ENCODE results near the gene TMCC1.

Gene TMCC1

DNA sequence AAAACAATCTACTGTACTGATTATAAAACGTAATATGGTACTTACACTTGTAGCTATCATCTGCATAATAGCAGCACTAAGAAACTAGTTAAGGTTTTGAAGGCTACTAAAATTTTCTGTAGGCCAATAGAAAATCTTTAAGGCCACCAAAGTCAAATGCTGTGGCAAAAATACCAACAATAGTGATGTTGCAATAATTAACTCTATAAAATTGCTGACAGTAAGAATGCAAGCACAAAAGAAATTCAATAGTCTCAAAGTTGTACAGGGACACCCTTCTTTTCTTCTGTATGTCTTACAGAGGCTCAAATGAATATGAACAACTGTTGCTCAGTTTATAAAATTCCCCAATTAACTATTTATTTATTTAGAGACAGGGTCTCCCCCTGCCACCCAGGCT is 62.0 kb downstream of the TMCC1 start:
- TF ChIP-seq, protein P1, sequence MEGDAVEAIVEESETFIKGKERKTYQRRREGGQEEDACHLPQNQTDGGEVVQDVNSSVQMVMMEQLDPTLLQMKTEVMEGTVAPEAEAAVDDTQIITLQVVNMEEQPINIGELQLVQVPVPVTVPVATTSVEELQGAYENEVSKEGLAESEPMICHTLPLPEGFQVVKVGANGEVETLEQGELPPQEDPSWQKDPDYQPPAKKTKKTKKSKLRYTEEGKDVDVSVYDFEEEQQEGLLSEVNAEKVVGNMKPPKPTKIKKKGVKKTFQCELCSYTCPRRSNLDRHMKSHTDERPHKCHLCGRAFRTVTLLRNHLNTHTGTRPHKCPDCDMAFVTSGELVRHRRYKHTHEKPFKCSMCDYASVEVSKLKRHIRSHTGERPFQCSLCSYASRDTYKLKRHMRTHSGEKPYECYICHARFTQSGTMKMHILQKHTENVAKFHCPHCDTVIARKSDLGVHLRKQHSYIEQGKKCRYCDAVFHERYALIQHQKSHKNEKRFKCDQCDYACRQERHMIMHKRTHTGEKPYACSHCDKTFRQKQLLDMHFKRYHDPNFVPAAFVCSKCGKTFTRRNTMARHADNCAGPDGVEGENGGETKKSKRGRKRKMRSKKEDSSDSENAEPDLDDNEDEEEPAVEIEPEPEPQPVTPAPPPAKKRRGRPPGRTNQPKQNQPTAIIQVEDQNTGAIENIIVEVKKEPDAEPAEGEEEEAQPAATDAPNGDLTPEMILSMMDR (IDR thresholded peaks at IDR 0.05; ENCODE audit: control extremely low read depth, extremely low read depth, low read depth, missing control alignments), result no peak
- CTCF ChIA-PET, result interaction anchor here (1.0 to 8.8 kb wide), 6 partner anchors 8 to 448 kb away, joined by 3 to 74 read pairs (median 4); no protein-coding TSS in a partner anchor
- DNase-seq (ENCODE audit: extremely low spot score), result no peak
- POLR2A ChIA-PET, result no interaction called here

- peak; percentile 19 for DNase-seq (ENCODE audit: extremely low spot score)
- TF ChIP-seq, protein P1 (IDR thresholded peaks at IDR 0.05; ENCODE audit: control extremely low read depth, extremely low read depth, low read depth, missing control alignments), result peak; percentile 70
- ChIA-PET CTCF (interaction anchor here (0.8 to 8.8 kb wide), 8 partner anchors 10 to 452 kb away, joined by 3 to 74 read pairs (median 4); no protein-coding TSS in a partner anchor), POLR2A (interaction anchor here (0.5 kb wide), 1 partner anchor 41 kb away, joined by 3 read pairs; no protein-coding TSS in a partner anchor)
Observed at GRCh38 chr3:129829640-129830039, 63.9 kb downstream of the TMCC1 start.

GRCh38 chr3:129827765-129828164 is 65.7 kb downstream of the TMCC1 start:
- TF ChIP-seq, protein P1 (IDR thresholded peaks at IDR 0.05; ENCODE audit: control extremely low read depth, extremely low read depth, low read depth, missing control alignments), result no peak
- ChIA-PET CTCF (interaction anchor here (0.9 to 8.8 kb wide), 5 partner anchors 180 to 337 kb away, joined by 3 to 74 read pairs (median 5); no protein-coding TSS in a partner anchor), POLR2A (no interaction called here)
- peak; percentile 45 for DNase-seq (ENCODE audit: extremely low spot score)

GRCh38 chr3:129824926-129825541 is 68.5 kb downstream of the TMCC1 start:
- POLR2A ChIA-PET, result no interaction called here

DNA sequence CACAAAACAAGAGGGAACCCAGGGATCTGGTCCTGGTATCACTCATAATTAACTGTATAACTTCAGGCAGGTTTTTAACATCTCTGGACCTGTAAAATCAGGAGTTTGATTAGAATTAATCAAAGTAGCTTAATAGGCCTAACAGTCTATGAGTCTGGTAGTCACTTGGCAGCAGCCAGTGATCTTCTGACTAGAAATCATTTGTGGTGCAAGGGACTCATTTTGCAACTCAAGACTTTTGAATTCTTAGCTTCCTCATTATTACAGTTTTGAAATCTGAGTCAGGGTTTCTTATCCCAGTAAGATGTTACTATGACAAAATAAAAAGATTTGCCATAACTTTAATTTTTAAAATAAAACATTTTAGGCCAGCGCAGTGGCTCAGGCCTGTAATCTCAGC is 70.8 kb downstream of the TMCC1 start:
- ChIA-PET POLR2A (no interaction called here), CTCF (interaction anchor here (0.6 to 4.9 kb wide), 4 partner anchors 13 to 332 kb away, joined by 3 to 30 read pairs (median 4); no protein-coding TSS in a partner anchor)
- TF ChIP-seq, protein P1 (IDR thresholded peaks at IDR 0.05; ENCODE audit: control extremely low read depth, extremely low read depth, low read depth, missing control alignments), result no peak
- DNase-seq (ENCODE audit: extremely low spot score), result no peak

More at GRCh38 chr3:129824926-129825541, 68.5 kb downstream of the TMCC1 start:
- TF ChIP-seq, protein P1 (IDR thresholded peaks at IDR 0.05; ENCODE audit: control extremely low read depth, extremely low read depth, low read depth, missing control alignments), result peak; percentile 55
- CTCF ChIA-PET, result interaction anchor here (0.6 to 8.8 kb wide), 32 partner anchors 10 to 344 kb away, joined by 3 to 74 read pairs (median 3); no protein-coding TSS in a partner anchor
- peak; percentile 49 for DNase-seq (ENCODE audit: extremely low spot score)

- ChIA-PET CTCF (interaction anchor here (0.6 to 4.9 kb wide), 4 partner anchors 13 to 332 kb away, joined by 3 to 30 read pairs (median 4); no protein-coding TSS in a partner anchor), POLR2A (no interaction called here)
- TF ChIP-seq, protein P1 (IDR thresholded peaks at IDR 0.05; ENCODE audit: control extremely low read depth, extremely low read depth, low read depth, missing control alignments), result no peak
- no peak for DNase-seq (ENCODE audit: extremely low spot score)
Observed at GRCh38 chr3:129822241-129822640, 71.3 kb downstream of the TMCC1 start.
